BJ (cell line): ENCODE data around the gene MALRD1. TPM values are rescaled to one million over a fixed set of nuclear protein-coding genes. Genes with fewer than 3 reads are reported as not detected.

Experiments used
- CTCF ChIA-PET: fragments of 350-600 bp; formaldehyde crosslinking; extraction: SDS; loops from one replicate; lab custom pipeline; 2021; ENCODE audit warnings: antibody characterized with exemption, inconsistent platforms; lab: Yijun Ruan, JAX
- POLR2A ChIA-PET: fragments of 300-600 bp; sonication (Branson Sonifier 250); formaldehyde crosslinking; extraction: SDS; loops from one replicate; lab custom pipeline; 2021; ENCODE audit warnings: antibody characterized with exemption; lab: Charles Lee
- DNase-seq: peaks from one replicate; pipeline ENCODE4 v3.0.0-alpha.2; 2011; ENCODE audit warnings: low read depth
- H3K27me3 ChIP-seq: 2 replicates; pipeline ENCODE4 v1.6.0; 2011; ENCODE audit warnings: low read length; ENCODE audit not compliant: control insufficient read depth, insufficient read depth
- H3K36me3 ChIP-seq: 2 replicates; pipeline ENCODE4 v1.5.1; 2011; ENCODE audit warnings: low read length; ENCODE audit not compliant: control insufficient read depth, insufficient read depth
- H3K4me3 ChIP-seq: 2 replicates; pipeline ENCODE4 v1.5.1; 2011; ENCODE audit warnings: low read depth, mild to moderate bottlenecking, control low read depth, low read length
- CTCF ChIP-seq: IDR thresholded peaks from 2 replicates; pipeline ENCODE4 v1.5.1; 2011; ENCODE audit warnings: low read depth, mild to moderate bottlenecking, control low read depth, inconsistent platforms, low read length, moderate library complexity; ENCODE audit not compliant: insufficient read depth
- polyA plus RNA-seq: library from polyadenylated mRNA; depleted of rRNA; stranded (reverse); fragments of >200 nt; gene quantifications from 2 replicates; pipeline ENCODE4 v1.2.3, GENCODE V29; 2011

Gene MALRD1
- polyA plus RNA-seq, 1 experiment: not detected

- Histone ChIP-seq H3K27me3 (no peaks in the 10 kb centered on the region), H3K36me3 (no peaks in the 10 kb centered on the region), H3K4me3 (no peak overlapping the region)
- DNase-seq: no peak
- ChIA-PET POLR2A (no interaction called here), CTCF (interaction anchor here (1.0 kb wide), 1 partner anchor 14 kb away, joined by 3 read pairs; no protein-coding TSS in a partner anchor)
- TF ChIP-seq CTCF: no peak
Measured at GRCh38 chr10:19247843-19248242, 199.2 kb downstream of the MALRD1 start.

GRCh38 chr10:19250546-19250945, 201.9 kb downstream of the MALRD1 start:
- Histone ChIP-seq H3K36me3 (no peaks in the 10 kb centered on the region), H3K27me3 (no peaks in the 10 kb centered on the region), H3K4me3 (no peak overlapping the region)
- no peak for TF ChIP-seq CTCF
- ChIA-PET CTCF (no interaction called here), POLR2A (no interaction called here)
- no peak for DNase-seq

- DNase-seq: no peak
- Histone ChIP-seq H3K4me3 (no peak overlapping the region), H3K27me3 (no peaks in the 10 kb centered on the region), H3K36me3 (no peaks in the 10 kb centered on the region)
- CTCF ChIA-PET: interaction anchor here (0.6 kb wide), 1 partner anchor 108 kb away, joined by 3 read pairs; no protein-coding TSS in a partner anchor
- TF ChIP-seq CTCF: no peak
- POLR2A ChIA-PET: no interaction called here
Measured at GRCh38 chr10:19252531-19252930, 203.9 kb downstream of the MALRD1 start.

- ChIA-PET POLR2A (no interaction called here), CTCF (no interaction called here)
- no peaks in the 10 kb centered on the region for H3K36me3 ChIP-seq
- no peaks in the 10 kb centered on the region for H3K27me3 ChIP-seq
- no peak for TF ChIP-seq CTCF
- H3K4me3 ChIP-seq: no peak overlapping the region
- no peak for DNase-seq
Measured at GRCh38 chr10:19256331-19256730, 207.7 kb downstream of the MALRD1 start.

GRCh38 chr10:19263262-19263661, 214.7 kb downstream of the MALRD1 start:
- POLR2A ChIA-PET: no interaction called here
- TF ChIP-seq CTCF: no peak
- CTCF ChIA-PET: no interaction called here
- DNase-seq: no peak
- no peaks in the 10 kb centered on the region for H3K36me3 ChIP-seq
- H3K27me3 ChIP-seq: no peaks in the 10 kb centered on the region
- H3K4me3 ChIP-seq: no peak overlapping the region
